Endometrium (tissue), 2 donors: ENCODE measurements around the gene GCN1.

Source experiments
- FAIRE-seq: peaks from 2 replicates; lab custom pipeline; 2012; peaks lifted over from hg19 to GRCh38; lab: Jason Lieb, UNC
- donor health status: control.
- donor health status: control.

GCN1 gene

GRCh38 chr12:120115692-120116440, 78.6 kb downstream of the GCN1 start:
- no peak for FAIRE-seq

- FAIRE-seq: no peak
These were observed 79.4 kb downstream of the GCN1 start for GRCh38 chr12:120115066-120115465.

DNA sequence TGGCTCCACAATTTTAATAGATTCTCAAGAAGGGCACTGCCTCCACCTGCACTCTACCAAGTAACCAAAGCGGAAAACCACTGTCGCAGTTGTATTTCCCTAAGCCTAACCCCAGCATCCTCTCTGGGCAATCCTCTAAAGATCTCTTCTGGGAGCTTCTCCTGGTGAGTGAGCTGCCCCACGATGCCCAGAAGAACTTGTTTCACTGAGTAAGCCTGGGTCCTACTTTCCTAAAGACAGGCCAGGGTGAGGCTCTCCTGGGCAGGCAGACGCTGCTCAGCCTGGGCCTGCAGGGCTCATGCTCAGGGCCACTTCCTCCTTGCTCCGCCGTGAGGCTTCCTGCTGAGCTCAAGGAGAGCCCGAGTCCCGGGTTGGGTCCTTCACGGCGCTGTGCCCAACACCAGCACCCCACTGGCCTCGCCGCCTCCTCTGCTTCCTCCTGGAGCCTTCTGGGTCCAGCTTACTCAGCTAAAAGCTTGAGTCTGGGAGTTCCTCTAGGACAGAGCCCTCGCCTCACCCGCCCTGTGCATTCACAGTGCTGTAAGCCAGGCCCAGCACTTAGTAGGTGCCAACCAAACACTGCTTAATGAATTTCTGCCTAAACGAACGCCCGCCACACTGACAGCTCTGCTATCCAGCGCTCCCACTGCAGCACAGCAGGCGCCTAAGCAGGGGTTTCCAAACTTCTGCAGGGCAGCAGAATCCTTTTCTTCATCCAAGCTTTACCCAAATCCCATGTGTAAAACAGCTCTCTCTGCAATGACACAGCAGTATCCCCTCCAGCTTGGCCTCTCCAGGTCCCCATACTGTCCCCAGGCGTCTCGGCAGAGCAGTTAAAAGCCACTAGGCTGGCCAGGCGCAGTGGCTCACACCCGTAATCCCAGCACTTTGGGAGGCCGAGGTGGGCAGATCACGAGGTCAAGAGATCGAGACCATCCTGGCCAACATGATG, 83.7 kb downstream of the GCN1 start:
- FAIRE-seq: no peak

GRCh38 chr12:120109570-120110267, 84.8 kb downstream of the GCN1 start:
- no peak for FAIRE-seq

DNA sequence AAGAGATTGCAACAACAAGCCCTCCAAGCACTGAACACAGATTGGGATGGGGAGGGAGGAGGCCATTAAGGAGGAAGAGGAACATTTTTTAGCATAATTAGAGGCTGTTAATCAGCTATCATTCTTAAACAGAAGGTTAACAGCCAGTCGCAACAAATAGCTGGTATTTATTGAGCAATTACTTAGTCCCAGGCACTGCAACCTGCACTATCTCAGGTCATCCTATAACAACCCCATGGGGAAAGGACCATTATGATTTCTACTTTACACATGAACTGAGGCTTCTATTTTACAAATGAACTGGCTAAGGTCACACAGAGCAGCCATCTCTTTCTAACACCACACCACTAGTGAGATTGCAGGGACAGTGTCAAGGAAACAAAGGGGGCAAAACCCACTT, 88.4 kb downstream of the GCN1 start:
- FAIRE-seq: no peak

GRCh38 chr12:120103371-120103770, 91.1 kb downstream of the GCN1 start:
- no peak for FAIRE-seq

DNA sequence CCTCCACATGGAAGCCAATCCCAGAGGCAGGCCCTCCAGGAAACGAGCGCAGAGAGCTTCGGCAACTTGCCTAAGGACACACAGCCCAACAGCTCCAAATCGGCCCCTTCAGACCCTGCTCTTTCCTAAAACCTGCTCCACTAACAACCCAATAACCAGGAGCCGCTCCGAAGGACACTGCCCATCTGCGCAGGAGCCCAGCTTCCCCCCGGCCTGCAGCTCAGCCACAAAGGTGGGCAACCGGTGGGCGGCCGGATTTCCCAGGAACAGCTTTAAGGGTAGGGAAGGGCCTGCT, 91.5 kb downstream of the GCN1 start:
- FAIRE-seq: no peak

GRCh38 chr12:120102189-120103043, 92.1 kb downstream of the GCN1 start:
- no peak for FAIRE-seq

GRCh38 chr12:120101617-120102016, 92.9 kb downstream of the GCN1 start:
- FAIRE-seq: no peak

DNA sequence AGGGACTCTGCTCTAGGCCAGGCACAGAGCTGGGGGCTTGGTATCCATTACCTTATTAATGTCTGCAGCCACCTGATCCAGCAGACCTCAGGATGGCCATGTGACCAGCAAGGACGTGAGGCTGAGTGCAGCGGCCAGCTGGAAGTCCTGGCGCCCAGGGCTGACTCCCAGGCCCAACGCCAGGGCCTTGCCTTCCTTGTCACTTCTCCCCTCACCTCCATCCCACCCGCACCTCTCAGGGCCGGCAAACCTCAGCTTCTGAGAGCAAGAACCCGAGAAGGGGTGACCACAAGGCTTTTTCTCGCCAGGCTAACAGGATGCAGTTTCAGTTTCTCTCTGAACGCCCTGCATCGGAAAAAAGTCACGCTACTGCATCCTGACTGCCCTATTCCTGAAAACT, 93.3 kb downstream of the GCN1 start:
- FAIRE-seq: no peak

GRCh38 chr12:120100630-120101029, 93.9 kb downstream of the GCN1 start:
- no peak for FAIRE-seq

DNA sequence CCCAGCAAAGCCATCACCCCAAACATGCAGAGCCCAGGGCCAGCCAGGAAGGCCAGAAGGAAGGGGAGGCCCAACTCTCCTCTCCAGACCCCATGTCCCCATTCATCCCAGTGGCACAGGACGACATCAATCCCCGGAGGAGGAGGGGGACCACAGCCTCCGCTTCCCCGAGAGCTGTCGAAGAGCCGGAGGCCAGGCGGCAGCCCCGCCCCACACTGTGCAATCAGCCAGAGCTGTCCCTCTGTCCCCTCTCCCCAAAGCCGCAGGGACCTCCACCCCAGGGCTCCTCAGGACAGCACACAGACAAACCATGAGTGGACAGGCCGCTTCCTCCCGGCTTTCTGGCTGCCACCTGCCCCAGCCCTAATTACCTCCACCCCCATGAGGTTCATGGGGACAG, 94.8 kb downstream of the GCN1 start:
- FAIRE-seq: no peak

GRCh38 chr12:120098756-120099470, 95.6 kb downstream of the GCN1 start:
- FAIRE-seq: no peak

GRCh38 chr12:120096671-120097202, 97.8 kb downstream of the GCN1 start:
- no peak for FAIRE-seq

GRCh38 chr12:120095736-120096135, 98.8 kb downstream of the GCN1 start:
- no peak for FAIRE-seq

- FAIRE-seq: no peak
These were observed 99.2 kb downstream of the GCN1 start for GRCh38 chr12:120095331-120095730.

DNA sequence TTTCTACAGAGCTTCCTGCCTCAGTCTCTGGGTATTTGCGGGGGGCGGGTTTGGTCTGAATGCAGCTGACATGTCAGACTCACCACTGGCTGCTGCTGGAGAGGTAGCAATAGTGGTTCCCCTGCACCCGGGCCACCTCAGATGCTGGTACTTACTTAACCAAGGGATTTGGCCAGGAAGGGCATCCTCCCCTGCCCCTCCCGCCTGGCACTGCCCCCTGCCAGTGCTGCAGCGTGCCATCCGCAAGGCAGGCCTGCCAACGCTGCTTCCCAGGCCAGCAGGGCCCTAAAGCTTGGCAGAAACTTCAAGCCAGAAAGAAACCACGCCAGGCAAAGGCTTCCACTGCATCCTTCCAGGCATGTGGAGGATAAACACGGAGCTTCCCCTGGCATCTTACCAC, 100.0 kb downstream of the GCN1 start:
- FAIRE-seq: no peak

DNA sequence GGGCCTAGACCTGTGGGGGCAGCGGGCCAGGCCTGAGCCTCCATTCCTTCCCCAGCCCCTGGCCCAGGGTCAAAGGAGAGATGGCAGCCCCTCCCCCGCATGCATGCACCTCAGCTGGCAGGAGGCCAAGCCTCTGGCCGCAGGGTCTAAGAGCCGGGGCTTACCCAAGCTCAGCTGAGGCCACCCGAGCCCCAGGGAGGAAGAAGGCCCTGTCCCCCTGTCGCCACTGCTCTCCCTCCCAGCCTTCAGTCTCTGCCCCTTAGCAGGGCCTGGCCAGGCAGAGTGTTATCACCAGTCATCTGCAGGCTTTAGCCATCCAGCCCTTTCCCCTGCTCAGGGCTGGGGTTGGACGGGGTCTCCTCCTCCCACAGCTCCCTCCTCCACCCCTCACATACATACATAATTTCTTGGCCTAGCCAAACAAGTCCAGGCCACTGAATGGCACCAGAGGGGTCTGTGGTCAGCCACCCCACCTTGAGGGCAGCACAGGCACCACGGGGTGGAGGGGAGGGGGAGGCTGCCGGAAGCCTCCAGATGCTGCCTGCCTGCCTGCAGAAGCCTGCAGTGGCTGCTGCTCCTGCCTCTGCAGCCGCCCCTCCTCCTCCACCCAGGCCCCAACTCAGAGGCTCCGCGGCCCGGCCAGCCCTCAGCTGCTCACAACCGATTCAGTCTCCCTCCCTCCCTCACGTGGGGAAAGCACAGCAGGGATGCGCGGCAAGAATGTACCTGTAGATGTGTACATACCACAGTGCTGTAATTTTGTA, 100.7 kb downstream of the GCN1 start:
- FAIRE-seq: no peak

GRCh38 chr12:120093336-120093591, 101.3 kb downstream of the GCN1 start:
- no peak for FAIRE-seq

DNA sequence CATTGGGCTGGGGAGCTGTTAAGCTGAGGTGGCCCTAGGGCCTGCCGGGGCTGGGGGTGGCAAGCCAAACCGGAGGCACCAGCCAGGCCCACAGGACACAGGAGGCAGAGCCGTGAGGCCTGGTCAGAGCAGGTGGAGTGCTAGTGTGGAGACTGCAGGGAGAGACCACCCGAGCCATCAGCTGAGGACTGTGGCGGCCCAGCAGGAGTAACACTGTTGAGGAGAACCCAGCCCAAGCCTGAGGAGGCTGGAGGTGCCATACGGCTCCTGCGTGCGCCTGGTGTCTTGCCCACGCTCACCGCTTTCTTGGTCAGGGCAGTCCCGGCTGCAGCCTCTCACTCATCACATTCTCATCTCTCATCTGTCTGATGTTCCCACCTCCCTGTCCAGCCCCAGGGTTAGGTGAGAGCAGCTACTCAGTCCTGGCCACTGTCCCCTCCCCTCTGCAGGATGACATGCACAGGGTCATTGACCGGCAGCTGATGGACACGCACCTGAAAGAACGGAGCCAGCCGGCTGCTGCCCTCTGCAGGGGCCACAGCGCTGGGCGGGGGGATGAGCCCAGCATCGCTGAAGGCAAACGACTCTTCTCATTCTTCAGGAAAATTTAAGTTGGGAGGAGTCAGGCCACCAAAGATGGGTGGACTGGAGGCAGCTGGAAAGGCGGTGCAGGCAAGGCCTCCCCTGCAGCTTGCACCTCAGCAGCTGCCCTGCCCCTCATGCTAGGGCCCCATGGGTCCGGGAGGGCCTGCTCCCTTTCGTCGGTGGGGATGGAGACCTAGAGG, 101.8 kb downstream of the GCN1 start:
- FAIRE-seq: no peak
